HG02798 (cell line): ENCODE data around the gene VPS4A.
"Not testable (repeated sequence)": the region's sequence is repeated elsewhere in the genome, so short reads cannot be mapped to it uniquely, and the experiment has no call there.

Experiments used
- ATAC-seq: cut with Tn5 transposase; IDR thresholded peaks from one replicate; pipeline ENCODE4 v1.9.1; 2021; ENCODE audit warnings: mild to moderate bottlenecking; ENCODE audit not compliant: unreplicated experiment, poor library complexity

VPS4A gene

GRCh38 chr16:69310653-69311532 is at the start of gene VPS4A:
Gene VPS4A, plus strand, starts transcription at chr16:69311350. Its CDS starts 162 bp downstream, at chr16:69311512.
- ATAC-seq = peak; percentile 96

GRCh38 chr16:69266334-69267063 is 44.7 kb upstream of the VPS4A start:
- no peak for ATAC-seq

- ATAC-seq = no peak
Measured at GRCh38 chr16:69267633-69268032, 43.5 kb upstream of the VPS4A start.

GRCh38 chr16:69270395-69270794 is 40.8 kb upstream of the VPS4A start:
- ATAC-seq = no peak

GRCh38 chr16:69270831-69271230 is 40.3 kb upstream of the VPS4A start:
- no peak for ATAC-seq

- no peak for ATAC-seq
Measured at GRCh38 chr16:69273009-69273408, 38.1 kb upstream of the VPS4A start.

- ATAC-seq = no peak
Measured at GRCh38 chr16:69274699-69275235, 36.4 kb upstream of the VPS4A start.

- no peak for ATAC-seq
Measured at GRCh38 chr16:69276148-69277115, 34.7 kb upstream of the VPS4A start.

- ATAC-seq = no peak
Measured at GRCh38 chr16:69277413-69277812, 33.7 kb upstream of the VPS4A start.

- no peak for ATAC-seq
Measured at GRCh38 chr16:69283851-69284250, 27.3 kb upstream of the VPS4A start.

- ATAC-seq = no peak
Measured at GRCh38 chr16:69285240-69285639, 25.9 kb upstream of the VPS4A start.

GRCh38 chr16:69286941-69287713 is 24.0 kb upstream of the VPS4A start:
- no peak for ATAC-seq

- ATAC-seq = not testable (repeated sequence)
Measured at GRCh38 chr16:69291657-69292056, 19.5 kb upstream of the VPS4A start.

- ATAC-seq = no peak
Measured at GRCh38 chr16:69293401-69293800, 17.7 kb upstream of the VPS4A start.

GRCh38 chr16:69294051-69294450 is 17.1 kb upstream of the VPS4A start:
- ATAC-seq = no peak

GRCh38 chr16:69296771-69297170 is 14.4 kb upstream of the VPS4A start:
- not testable (repeated sequence) for ATAC-seq

- ATAC-seq = no peak
Measured at GRCh38 chr16:69298261-69298660, 12.9 kb upstream of the VPS4A start.

- no peak for ATAC-seq
Measured at GRCh38 chr16:69301187-69301586, 10.0 kb upstream of the VPS4A start.

GRCh38 chr16:69301861-69302260 is 9.3 kb upstream of the VPS4A start:
- ATAC-seq = no peak
